Epithelial cell of esophagus (primary cell): Measurements from ENCODE around the gene OCA2.

Source experiments
- DNase-seq: peaks from one replicate; pipeline ENCODE4 v3.0.0; 2010; ENCODE audit warnings: low read depth
- H3K4me3 ChIP-seq: 2 replicates; pipeline ENCODE4 v1.5.1; 2011; ENCODE audit warnings: mild to moderate bottlenecking, low read length, control low read depth
- TF ChIP-seq, protein P1 (sequence below): IDR thresholded peaks from 2 replicates; pipeline ENCODE4 v1.5.1; 2011; ENCODE audit warnings: low read depth, mild to moderate bottlenecking, low read length, control low read depth, inconsistent platforms; ENCODE audit not compliant: insufficient read depth; ENCODE audit errors: missing control alignments

The OCA2 gene

DNA sequence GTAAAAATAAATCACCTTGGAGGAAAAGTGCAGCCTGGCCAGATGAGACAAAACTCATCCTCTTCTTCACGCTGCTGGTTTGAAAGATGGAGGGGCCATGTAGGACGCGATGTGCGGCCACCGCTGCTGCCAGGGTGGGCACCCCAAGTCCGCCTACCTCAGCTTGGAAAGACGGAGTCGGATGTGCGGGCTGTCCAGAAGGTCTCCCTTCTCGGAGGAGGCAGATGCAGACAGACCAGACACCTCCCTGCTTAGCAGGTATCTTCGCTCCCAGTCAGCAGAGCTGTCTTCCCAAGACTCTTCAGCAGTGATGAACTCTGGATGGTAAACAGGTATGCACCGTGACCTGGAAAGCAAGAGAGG, 71.4 kb downstream of the OCA2 start:
- DNase-seq = no peak
- TF ChIP-seq, protein P1, sequence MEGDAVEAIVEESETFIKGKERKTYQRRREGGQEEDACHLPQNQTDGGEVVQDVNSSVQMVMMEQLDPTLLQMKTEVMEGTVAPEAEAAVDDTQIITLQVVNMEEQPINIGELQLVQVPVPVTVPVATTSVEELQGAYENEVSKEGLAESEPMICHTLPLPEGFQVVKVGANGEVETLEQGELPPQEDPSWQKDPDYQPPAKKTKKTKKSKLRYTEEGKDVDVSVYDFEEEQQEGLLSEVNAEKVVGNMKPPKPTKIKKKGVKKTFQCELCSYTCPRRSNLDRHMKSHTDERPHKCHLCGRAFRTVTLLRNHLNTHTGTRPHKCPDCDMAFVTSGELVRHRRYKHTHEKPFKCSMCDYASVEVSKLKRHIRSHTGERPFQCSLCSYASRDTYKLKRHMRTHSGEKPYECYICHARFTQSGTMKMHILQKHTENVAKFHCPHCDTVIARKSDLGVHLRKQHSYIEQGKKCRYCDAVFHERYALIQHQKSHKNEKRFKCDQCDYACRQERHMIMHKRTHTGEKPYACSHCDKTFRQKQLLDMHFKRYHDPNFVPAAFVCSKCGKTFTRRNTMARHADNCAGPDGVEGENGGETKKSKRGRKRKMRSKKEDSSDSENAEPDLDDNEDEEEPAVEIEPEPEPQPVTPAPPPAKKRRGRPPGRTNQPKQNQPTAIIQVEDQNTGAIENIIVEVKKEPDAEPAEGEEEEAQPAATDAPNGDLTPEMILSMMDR = no peak
- H3K4me3 ChIP-seq = no peak overlapping the region

DNA sequence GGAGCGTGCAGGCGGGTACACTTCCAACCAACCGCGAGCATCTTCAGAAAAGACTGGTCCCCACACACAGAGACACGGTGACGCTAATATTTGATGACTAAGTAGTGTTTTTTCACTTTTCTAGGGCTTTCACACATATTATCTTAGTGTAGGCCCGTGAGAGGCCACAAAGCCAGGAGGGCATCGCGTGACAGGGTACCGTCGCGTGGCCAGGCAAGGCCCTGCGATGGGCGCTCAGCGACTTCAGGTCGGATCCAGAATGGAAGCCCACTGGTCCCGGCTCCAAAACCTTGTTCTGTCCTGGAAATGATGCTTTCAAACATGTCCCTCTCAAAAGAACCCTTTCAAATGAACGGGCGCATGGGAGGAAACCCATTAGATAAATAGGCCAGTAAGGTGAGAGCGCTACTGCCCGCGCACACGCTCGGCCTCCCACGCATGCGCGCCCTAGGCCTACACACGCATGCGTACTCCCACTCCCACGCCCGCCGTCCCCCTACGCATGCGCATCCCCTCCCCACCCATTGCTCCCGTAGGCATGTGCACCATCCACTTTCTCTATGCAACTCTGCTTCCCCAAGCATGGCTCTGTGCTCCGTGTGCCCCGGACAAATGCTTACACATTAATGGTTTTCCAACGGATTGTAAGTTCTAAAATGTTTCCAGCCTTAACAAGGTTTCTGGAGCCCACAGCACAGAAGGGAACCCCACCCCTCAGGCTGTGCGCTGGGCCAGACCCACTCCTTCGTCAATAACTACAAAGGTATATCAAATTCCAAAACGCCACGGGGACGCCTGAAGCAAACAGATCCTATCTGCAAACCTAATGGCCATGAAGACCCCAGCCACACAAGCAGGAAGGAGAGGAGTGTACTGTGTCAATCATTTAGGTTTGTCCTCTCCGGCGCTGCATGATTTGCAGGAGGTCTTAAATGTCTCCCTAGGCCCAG, 72.1 kb downstream of the OCA2 start:
- H3K4me3 ChIP-seq = no peak overlapping the region
- no peak for DNase-seq
- TF ChIP-seq, protein P1 = no peak

DNA sequence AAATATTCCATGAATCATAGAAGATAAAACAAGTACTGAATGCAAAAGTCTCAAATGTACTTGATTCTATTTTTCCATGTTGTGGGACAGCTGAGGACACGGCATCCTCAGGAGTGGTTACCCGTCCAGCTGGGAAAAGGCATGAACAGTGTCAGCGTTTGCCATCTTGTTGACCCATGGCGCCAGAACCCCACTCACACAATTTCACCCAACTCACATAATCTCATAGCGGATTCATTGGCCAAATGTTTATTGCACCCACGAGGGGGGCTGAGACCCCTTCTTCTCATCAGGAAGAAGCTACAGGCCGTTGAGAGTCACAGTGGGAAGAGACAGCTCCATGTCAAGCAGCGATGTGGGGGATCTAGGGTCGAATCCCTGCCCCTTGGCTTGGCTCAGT, 72.9 kb downstream of the OCA2 start:
- no peak overlapping the region for H3K4me3 ChIP-seq
- DNase-seq = no peak
- TF ChIP-seq, protein P1 = no peak

DNA sequence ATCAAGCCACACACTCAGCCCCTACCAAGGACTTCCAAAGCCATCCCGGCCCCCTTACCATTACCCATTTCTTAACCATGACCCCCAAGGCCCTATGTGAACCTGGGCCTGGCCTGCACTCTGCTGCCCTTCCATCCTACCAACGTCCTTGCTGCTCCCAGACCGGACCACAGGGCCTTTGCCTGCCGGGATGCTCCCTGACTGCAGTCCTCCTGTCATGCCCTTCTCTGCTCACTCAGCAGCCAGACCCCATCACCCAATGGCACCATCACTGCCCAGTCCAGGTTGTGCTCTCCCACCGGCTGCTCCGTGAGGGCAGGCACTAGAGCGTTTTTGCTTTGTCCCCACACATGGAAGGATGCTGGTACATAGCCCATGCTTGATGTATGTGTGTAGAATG, 73.7 kb downstream of the OCA2 start:
- DNase-seq = no peak
- TF ChIP-seq, protein P1 = no peak
- no peak overlapping the region for H3K4me3 ChIP-seq

DNA sequence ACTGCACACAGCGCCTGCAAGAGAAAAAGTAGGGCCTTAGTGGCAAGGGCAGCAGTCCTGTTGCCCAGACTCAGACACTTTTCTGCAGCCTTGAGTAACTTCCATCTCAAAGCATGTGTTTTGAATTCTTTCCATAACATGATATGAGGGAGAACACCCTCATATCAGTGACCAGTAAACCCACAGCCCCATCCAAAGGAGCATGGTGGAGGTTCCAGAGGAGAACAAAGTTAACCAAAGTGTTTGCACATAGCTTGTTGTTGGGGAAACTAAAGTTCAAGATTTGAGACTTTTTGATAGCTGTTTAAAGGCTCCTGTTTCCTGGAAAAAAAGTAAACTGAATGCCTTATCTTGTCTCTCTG, 74.2 kb downstream of the OCA2 start:
- H3K4me3 ChIP-seq = no peak overlapping the region
- TF ChIP-seq, protein P1 = no peak
- no peak for DNase-seq

DNA sequence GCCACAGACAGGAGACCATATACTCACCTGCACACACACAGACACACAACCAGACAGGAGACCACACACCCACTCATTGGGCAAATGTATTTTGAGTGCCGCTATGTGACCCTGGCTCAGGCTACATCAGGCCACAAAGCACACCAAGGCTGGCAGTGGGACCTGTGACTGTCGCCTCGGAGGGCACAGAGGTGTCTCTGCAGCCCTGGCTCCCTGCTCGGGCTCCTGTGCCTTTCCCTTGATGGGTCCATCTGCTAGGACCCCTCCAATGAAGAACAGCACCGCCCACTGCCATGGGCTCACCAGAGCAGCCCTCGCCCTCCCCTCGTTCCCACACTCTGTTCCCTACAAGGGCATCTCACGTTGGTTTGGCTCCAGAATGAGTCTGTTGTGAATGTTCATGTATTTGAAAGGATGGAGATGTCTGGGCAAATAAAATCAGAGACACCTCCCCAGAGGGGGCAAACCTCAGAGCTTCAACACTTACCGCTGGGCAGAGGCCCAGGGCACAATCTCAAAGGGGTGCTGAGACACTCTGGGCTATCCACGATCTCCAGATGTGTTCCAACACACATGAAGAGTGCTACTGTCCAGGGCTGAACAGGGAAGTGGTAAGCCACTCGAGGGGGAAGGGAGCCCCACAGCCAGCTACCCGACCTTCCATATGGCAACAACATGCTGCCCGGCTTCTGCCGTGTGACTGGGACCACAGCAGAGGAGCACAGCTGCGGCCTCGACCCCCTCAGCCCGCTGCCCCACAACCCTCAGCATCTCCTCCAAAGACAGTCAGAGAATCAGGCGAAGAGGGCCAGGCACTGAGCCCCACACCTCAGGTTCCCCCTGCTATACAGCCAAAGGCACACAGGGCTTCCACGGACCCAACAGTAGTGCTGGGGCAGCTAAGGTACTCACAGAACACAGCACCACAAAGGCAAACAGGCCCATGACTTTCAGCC, 74.9 kb downstream of the OCA2 start:
- no peak overlapping the region for H3K4me3 ChIP-seq
- TF ChIP-seq, protein P1 = no peak

More for the DNA sequence above, 74.9 kb downstream of the OCA2 start:
- no peak for DNase-seq
